H1 (cell line): ENCODE data around the gene GTF3C5. TPM values are rescaled to one million over a fixed set of nuclear protein-coding genes. Genes with fewer than 3 reads are reported as not detected.

Experiments used
- CTCF ChIA-PET: fragments of 300-600 bp; sonication (Branson Sonifier 250); formaldehyde crosslinking; loops from one replicate; lab custom pipeline; 2021; ENCODE audit not compliant: partially characterized antibody; lab: Charles Lee
- POLR2A ChIA-PET: fragments of 300-600 bp; sonication (Branson Sonifier 250); formaldehyde crosslinking; loops from one replicate; lab custom pipeline; 2021; ENCODE audit warnings: inconsistent platforms; ENCODE audit not compliant: partially characterized antibody; lab: Charles Lee
- DNase-seq, 2 experiments: peaks; one replicate each; pipeline versions ENCODE4 v3.0.0 to v3.0.0-alpha.2; 2010 to 2022; ENCODE audit warnings: low spot score in 2 of 2, low read depth in 1 of 2, mixed read lengths in 1 of 2
- FAIRE-seq: peaks from 2 replicates; lab custom pipeline; 2011; peaks lifted over from hg19 to GRCh38; lab: Jason Lieb, UNC
- H2AFZ ChIP-seq: 2 replicates; pipeline ENCODE4 v1.8.1; 2012; ENCODE audit warnings: low read length, inconsistent platforms
- H2AK5ac ChIP-seq: 2 replicates; pipeline ENCODE4 v1.6.1; 2013; ENCODE audit warnings: low read depth, low read length
- H2BK120ac ChIP-seq: replicated peaks from 2 replicates; pipeline ENCODE3; 2013; ENCODE audit warnings: low read depth, low read length, inconsistent platforms
- H2BK12ac ChIP-seq: 2 replicates; pipeline ENCODE4 v1.6.1; 2013; ENCODE audit warnings: low read depth, low read length
- H2BK15ac ChIP-seq: 2 replicates; pipeline ENCODE4 v1.6.1; 2013; ENCODE audit warnings: low read length
- H2BK20ac ChIP-seq: 2 replicates; pipeline ENCODE4 v1.6.1; 2013; ENCODE audit warnings: low read length
- H2BK5ac ChIP-seq: 2 replicates; pipeline ENCODE4 v1.6.1; 2013; ENCODE audit warnings: low read depth, low read length
- H3K14ac ChIP-seq: 2 replicates; pipeline ENCODE4 v1.6.1; 2013; ENCODE audit warnings: inconsistent platforms; ENCODE audit not compliant: insufficient read length
- H3K18ac ChIP-seq: 2 replicates; pipeline ENCODE4 v1.6.1; 2013; ENCODE audit warnings: low read length; ENCODE audit errors: extremely low read depth
- H3K23ac ChIP-seq: 2 replicates; pipeline ENCODE4 v1.6.1; 2013; ENCODE audit warnings: inconsistent platforms; ENCODE audit not compliant: insufficient read length
- H3K23me2 ChIP-seq: 2 replicates; pipeline ENCODE4 v1.6.1; 2013; ENCODE audit warnings: low read depth, low read length
- H3K27ac ChIP-seq: 2 replicates; pipeline ENCODE4 v1.6.1; 2011; ENCODE audit warnings: low read depth, low read length, inconsistent platforms
- H3K27me3 ChIP-seq, 4 experiments: replicated peaks in 1 of 4; 1 replicate in 1 of 4; 2 replicates in 3 of 4; pipeline versions ENCODE4 v1.6.1 to v1.8.1; 2011 to 2013; ENCODE audit warnings: low read length in 3 of 4, mild to moderate bottlenecking in 3 of 4, inconsistent platforms in 2 of 4, mixed read lengths in 2 of 4, moderate library complexity in 1 of 4; ENCODE audit not compliant: control insufficient read depth in 3 of 4, insufficient read depth in 3 of 4; ENCODE audit errors: extremely low read depth in 1 of 4
- H3K36me3 ChIP-seq, 4 experiments: 2 replicates each; pipeline versions ENCODE4 v1.6.1 to v1.8.1; 2011 to 2013; ENCODE audit warnings: mild to moderate bottlenecking in 4 of 4, low read length in 3 of 4, moderate library complexity in 2 of 4, control low read depth in 1 of 4, inconsistent platforms in 1 of 4; ENCODE audit not compliant: insufficient read depth in 4 of 4, control insufficient read depth in 2 of 4
- H3K4ac ChIP-seq: replicated peaks from 2 replicates; pipeline ENCODE3; 2013; ENCODE audit warnings: low read length, low read depth, mixed read lengths, inconsistent platforms; ENCODE audit not compliant: insufficient read length
- H3K4me1 ChIP-seq, 4 experiments: replicated peaks in 1 of 4; 1 replicate in 1 of 4; 2 replicates in 3 of 4; pipeline versions ENCODE4 v1.6.1 to v1.8.1; 2011 to 2013; ENCODE audit warnings: low read length in 3 of 4, inconsistent platforms in 2 of 4, mixed read lengths in 1 of 4; ENCODE audit not compliant: insufficient read depth in 4 of 4, control insufficient read depth in 3 of 4
- H3K4me2 ChIP-seq, 2 experiments: 2 replicates each; pipeline versions ENCODE4 v1.6.1 to v1.8.1; 2011 to 2013; ENCODE audit warnings: low read depth in 2 of 2, low read length in 2 of 2, control low read depth in 1 of 2, inconsistent platforms in 1 of 2, mild to moderate bottlenecking in 1 of 2; ENCODE audit not compliant: insufficient read depth in 1 of 2
- H3K4me3 ChIP-seq, 4 experiments: fragments of 200-600, 300-600 bp in 1 of 4; sonication (generic), shearing (Covaris generic), sonication (Bioruptor Twin) in 1 of 4; 2 replicates each; pipeline versions ENCODE4 v1.5.1 to v1.8.1; 2011 to 2016; ENCODE audit warnings: low read length in 4 of 4, low read depth in 3 of 4, control low read depth in 2 of 4, inconsistent platforms in 2 of 4, mild to moderate bottlenecking in 2 of 4, mixed read lengths in 1 of 4, moderate library complexity in 1 of 4; ENCODE audit not compliant: insufficient read depth in 2 of 4; ENCODE audit errors: extremely low read depth in 1 of 4
- H3K56ac ChIP-seq: replicated peaks from 2 replicates; pipeline ENCODE3; 2013; ENCODE audit warnings: low read depth, mild to moderate bottlenecking, mixed read lengths, low read length, inconsistent platforms; ENCODE audit not compliant: insufficient read length
- H3K79me1 ChIP-seq: 2 replicates; pipeline ENCODE4 v1.6.1; 2013; ENCODE audit warnings: low read depth, low read length, control low read depth
- H3K79me2 ChIP-seq, 2 experiments: 2 replicates each; pipeline versions ENCODE4 v1.6.1 to v1.8.1; 2012 to 2013; ENCODE audit warnings: low read length in 2 of 2, mild to moderate bottlenecking in 2 of 2, inconsistent platforms in 1 of 2; ENCODE audit not compliant: insufficient read depth in 2 of 2, control insufficient read depth in 1 of 2
- H3K9ac ChIP-seq, 4 experiments: replicated peaks in 1 of 4; 1 replicate in 1 of 4; 2 replicates in 3 of 4; pipeline versions ENCODE4 v1.6.1 to v1.8.1; 2011 to 2013; ENCODE audit warnings: low read depth in 3 of 4, low read length in 3 of 4, control low read depth in 2 of 4, mild to moderate bottlenecking in 2 of 4, moderate library complexity in 2 of 4, inconsistent platforms in 1 of 4; ENCODE audit errors: extremely low read depth in 1 of 4
- H3K9me3 ChIP-seq, 2 experiments: 2 replicates each; pipeline versions ENCODE4 v1.6.1 to v1.8.1; 2012 to 2013; ENCODE audit warnings: mild to moderate bottlenecking in 2 of 2, moderate library complexity in 2 of 2, control low read depth in 1 of 2, inconsistent platforms in 1 of 2, low read depth in 1 of 2, low read length in 1 of 2, mixed read lengths in 1 of 2; ENCODE audit not compliant: insufficient read depth in 2 of 2
- H4K20me1 ChIP-seq, 2 experiments: replicated peaks in 1 of 2; 2 replicates each; pipeline versions ENCODE3 to v1.8.1; 2011 to 2013; ENCODE audit warnings: inconsistent platforms in 2 of 2, low read length in 2 of 2, mild to moderate bottlenecking in 1 of 2; ENCODE audit not compliant: insufficient read depth in 2 of 2, control insufficient read depth in 1 of 2
- H4K5ac ChIP-seq: 2 replicates; pipeline ENCODE4 v1.6.1; 2013; ENCODE audit warnings: low read length, low read depth, mixed read lengths, inconsistent platforms; ENCODE audit not compliant: insufficient read length
- H4K8ac ChIP-seq: 2 replicates; pipeline ENCODE4 v1.8.0; 2013; ENCODE audit warnings: mild to moderate bottlenecking, moderate library complexity, low read length, inconsistent platforms; ENCODE audit not compliant: insufficient read depth; ENCODE audit errors: extremely low read depth
- H4K91ac ChIP-seq: replicated peaks from 2 replicates; pipeline ENCODE3; 2013; ENCODE audit warnings: low read length, mixed read lengths, inconsistent platforms; ENCODE audit not compliant: insufficient read length
- CREB1 ChIP-seq: IDR thresholded peaks from 2 replicates; pipeline ENCODE4 v1.6.1; 2012; ENCODE audit warnings: inconsistent platforms
- CTBP2 ChIP-seq: IDR thresholded peaks from 2 replicates; pipeline ENCODE4 v1.7.0; 2011; ENCODE audit warnings: borderline replicate concordance, mild to moderate bottlenecking, moderate library complexity, mixed read lengths, low read length; ENCODE audit not compliant: insufficient read depth, insufficient read length
- KDM5A ChIP-seq: fragments of 200-600 bp; IDR thresholded peaks from 2 replicates; pipeline ENCODE4 v1.7.1; 2012; ENCODE audit warnings: mild to moderate bottlenecking, low read length, inconsistent platforms, mixed read lengths
- RAD21 ChIP-seq, 2 experiments: IDR thresholded peaks in 1 of 2; conservative IDR thresholded peaks in 1 of 2; 2 replicates each; pipeline ENCODE4 v1.6.1; 2011; ENCODE audit warnings: low read depth in 2 of 2, low read length in 2 of 2, improper control_type of control experiment in 1 of 2, inconsistent platforms in 1 of 2, mild to moderate bottlenecking in 1 of 2, moderate library complexity in 1 of 2
- RXRA ChIP-seq: IDR thresholded peaks from 2 replicates; pipeline ENCODE4 v1.6.1; 2011; ENCODE audit warnings: low read depth, mild to moderate bottlenecking, low read length, moderate library complexity; ENCODE audit not compliant: insufficient read depth
- TAF7 ChIP-seq: optimal IDR thresholded peaks from 2 replicates; pipeline ENCODE3; 2011; ENCODE audit warnings: low read depth, mild to moderate bottlenecking, inconsistent platforms, low read length, moderate library complexity, borderline replicate concordance
- WGBS, 2 experiments: shearing (Covaris generic) in 1 of 2; methylation state at CpG; one replicate each; pipeline versions ENCODE4 v1.1.6 to v1.1.7; 2013 to 2015; ENCODE audit warnings: low lambda C conversion rate in 2 of 2, mixed read lengths in 2 of 2, inconsistent platforms in 1 of 2, low coverage in 1 of 2, missing lambda C conversion rate in 1 of 2; ENCODE audit not compliant: insufficient replicate concordance in 2 of 2, insufficient coverage in 1 of 2, insufficient read length in 1 of 2; ENCODE audit errors: extremely low coverage in 1 of 2, missing lambda C conversion rate in 1 of 2; 5-methylcytosine and 5-hydroxymethylcytosine counted together
- polyA plus RNA-seq, 7 experiments: library from polyadenylated mRNA; depleted of rRNA in 3 of 7; stranded (reverse) in 5 of 7; unstranded in 2 of 7; fragments of >200 nt in 5 of 7; fragments of 200-250 nt in 2 of 7; gene quantifications; 1 replicate in 5 of 7; 2 replicates in 1 of 7; 4 replicates in 1 of 7; pipeline versions ENCODE4 v1.2.1 to v1.2.3, GENCODE V29; 2011 to 2013; ENCODE audit warnings: missing spikeins in 2 of 7, mixed read lengths in 2 of 7
- total RNA-seq: library from RNA; stranded (reverse); fragmentation: NEBNext Ultra II Directional; extraction: Animal tissue kit (Norgen Biotek cat#: 25700); gene quantifications from 2 replicates; pipeline ENCODE4 v1.2.1, GENCODE V29; 2021

The GTF3C5 gene
- total and polyA plus RNA-seq, 2 of the 8 experiments (the other 6 are each of a cell fraction or from before 2014, with no cell fraction given): 78.7 to 87.1 TPM

- Histone ChIP-seq H3K27me3 (peaks cover 0 to 5% (median 1%) of the 10 kb centered on the region in 4 experiments; a peak in 2 of 7 replicates), H4K20me1 (no peaks in the 10 kb centered on the region), H4K8ac (no peak overlapping the region), H2AK5ac (no peak overlapping the region), H2BK12ac (no peak overlapping the region), H3K36me3 (no peaks in the 10 kb centered on the region), H3K23me2 (no peaks in the 10 kb centered on the region), H2BK20ac (no peak overlapping the region), H3K4ac (no peak overlapping the region), H4K91ac (no peak overlapping the region)
- CTCF ChIA-PET: interaction anchor here (0.9 to 1.6 kb wide), 2 partner anchors 9 to 18 kb away, joined by 3 to 10 read pairs; partner anchors contain the start of gene GFI1B
- DNase-seq: no peak
- TF ChIP-seq TAF7 (no peak), CTBP2 (no peak), RXRA (no peak), CREB1 (no peak), RAD21 (IDR thresholded peaks at IDR 0.05 in 1 of 2, conservative IDR thresholded peaks at IDR 0.05 in 1 of 2; ENCODE audit: low read depth in 2 of 2, low read length in 2 of 2) (no peak), KDM5A (no peak)
- TF ChIP-seq, all 59 proteins: peak for 0
- H4K5ac ChIP-seq: no peak overlapping the region
- H3K27ac ChIP-seq: no peak overlapping the region
- H3K79me2 ChIP-seq: no peaks in the 10 kb centered on the region
- H3K56ac ChIP-seq: no peak overlapping the region
- H3K23ac ChIP-seq: no peak overlapping the region
- POLR2A ChIA-PET: no interaction called here
- no peak for FAIRE-seq
- H3K9me3 ChIP-seq: no peaks in the 10 kb centered on the region
- H3K14ac ChIP-seq: no peak overlapping the region
- H2BK120ac ChIP-seq: no peak overlapping the region
- H2AFZ ChIP-seq: no peak overlapping the region
- 84% methylated on average over 25 of the region's 26 CpGs; no CpG with 5 or more reads in 1 of the 2 experiments for WGBS, 2 experiments
- no peak overlapping the region for H2BK15ac ChIP-seq
- H3K18ac ChIP-seq: no peak overlapping the region
- no peaks in the 10 kb centered on the region; a peak in 1 of 7 replicates for H3K4me1 ChIP-seq
- H3K9ac ChIP-seq: no peak overlapping the region
- no peak overlapping the region for H2BK5ac ChIP-seq
- no peak overlapping the region for H3K4me2 ChIP-seq
- H3K4me3 ChIP-seq: no peak overlapping the region
- no peaks in the 10 kb centered on the region for H3K79me1 ChIP-seq
Observed at GRCh38 chr9:132986640-132987620, 43.9 kb upstream of the GTF3C5 start.
